SK-N-DZ (cell line): ENCODE results near the gene PLXNC1.

Experiments
- DNase-seq: peaks from one replicate; pipeline ENCODE4 v3.0.0-alpha.2; 2015; ENCODE audit warnings: low spot score

PLXNC1 gene

DNA sequence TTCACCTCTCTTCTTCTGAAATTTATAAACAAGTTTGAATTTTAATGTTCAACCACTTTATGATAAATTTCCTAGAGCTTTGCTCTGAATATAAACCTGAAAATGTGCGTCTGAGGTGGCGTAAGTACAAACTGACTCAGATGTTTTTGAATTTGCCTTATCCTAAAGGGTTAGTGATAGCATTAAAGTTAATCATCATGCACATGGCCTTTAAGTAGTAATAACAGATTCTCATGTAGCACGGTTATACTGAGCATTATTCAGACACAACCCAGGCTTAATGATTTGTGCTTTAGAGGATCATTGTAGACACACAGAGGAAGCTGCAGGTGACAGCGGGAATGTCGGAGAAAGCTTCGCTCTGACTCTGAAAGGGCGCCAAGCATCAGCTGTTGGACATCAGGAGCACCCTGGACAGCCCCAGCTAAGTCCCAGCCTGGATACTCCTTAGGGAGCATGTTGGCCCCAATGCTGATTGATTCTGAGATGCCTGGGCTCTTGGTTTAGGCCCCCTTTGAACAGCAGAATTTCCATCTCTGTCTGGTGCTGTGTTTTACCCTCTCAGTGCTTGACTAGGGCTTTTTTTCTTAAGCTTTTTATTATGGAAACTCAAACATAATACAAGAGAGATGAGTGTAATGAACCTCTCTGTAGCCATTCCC, 91.1 kb downstream of the PLXNC1 start:
- DNase-seq, result no peak

DNA sequence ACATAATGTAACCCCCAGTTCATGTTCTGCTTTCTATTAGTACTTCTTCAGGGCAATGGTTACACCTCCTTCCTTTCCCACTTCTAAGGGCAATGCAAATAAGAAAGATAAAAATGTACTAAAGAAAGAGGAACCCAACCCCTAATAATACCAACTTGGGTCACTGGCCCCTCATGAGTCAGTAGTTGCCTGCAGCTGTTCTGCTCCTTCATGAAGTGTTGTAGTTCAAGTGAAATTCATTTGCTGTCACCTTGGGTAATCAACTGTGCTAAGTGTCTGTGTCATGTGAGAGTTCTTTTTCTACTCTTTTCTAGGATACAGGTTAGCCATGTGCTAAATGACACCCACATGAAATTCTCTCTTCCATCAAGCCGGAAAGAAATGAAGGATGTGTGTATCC, 91.8 kb downstream of the PLXNC1 start:
- DNase-seq, result no peak

DNA sequence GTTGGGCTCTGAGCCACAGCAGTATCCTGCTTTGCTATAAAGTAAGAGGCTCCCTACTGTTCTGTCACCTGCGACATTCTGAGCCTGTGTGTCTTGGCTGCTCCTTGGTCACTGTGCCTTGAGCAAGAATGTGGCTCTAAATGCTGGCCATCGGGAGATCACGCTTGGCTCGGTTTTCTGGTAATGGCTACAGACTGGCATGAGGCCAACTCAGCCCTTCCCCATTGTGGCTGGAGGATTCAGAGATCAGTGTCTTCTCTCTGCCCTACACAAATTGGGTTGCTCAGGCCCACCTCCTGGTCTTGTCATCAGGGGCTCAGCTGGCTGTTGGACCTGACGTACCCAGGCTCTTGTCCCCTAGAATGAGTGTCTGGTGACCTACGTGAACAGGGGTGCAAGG, 94.5 kb downstream of the PLXNC1 start:
- no peak for DNase-seq

DNA sequence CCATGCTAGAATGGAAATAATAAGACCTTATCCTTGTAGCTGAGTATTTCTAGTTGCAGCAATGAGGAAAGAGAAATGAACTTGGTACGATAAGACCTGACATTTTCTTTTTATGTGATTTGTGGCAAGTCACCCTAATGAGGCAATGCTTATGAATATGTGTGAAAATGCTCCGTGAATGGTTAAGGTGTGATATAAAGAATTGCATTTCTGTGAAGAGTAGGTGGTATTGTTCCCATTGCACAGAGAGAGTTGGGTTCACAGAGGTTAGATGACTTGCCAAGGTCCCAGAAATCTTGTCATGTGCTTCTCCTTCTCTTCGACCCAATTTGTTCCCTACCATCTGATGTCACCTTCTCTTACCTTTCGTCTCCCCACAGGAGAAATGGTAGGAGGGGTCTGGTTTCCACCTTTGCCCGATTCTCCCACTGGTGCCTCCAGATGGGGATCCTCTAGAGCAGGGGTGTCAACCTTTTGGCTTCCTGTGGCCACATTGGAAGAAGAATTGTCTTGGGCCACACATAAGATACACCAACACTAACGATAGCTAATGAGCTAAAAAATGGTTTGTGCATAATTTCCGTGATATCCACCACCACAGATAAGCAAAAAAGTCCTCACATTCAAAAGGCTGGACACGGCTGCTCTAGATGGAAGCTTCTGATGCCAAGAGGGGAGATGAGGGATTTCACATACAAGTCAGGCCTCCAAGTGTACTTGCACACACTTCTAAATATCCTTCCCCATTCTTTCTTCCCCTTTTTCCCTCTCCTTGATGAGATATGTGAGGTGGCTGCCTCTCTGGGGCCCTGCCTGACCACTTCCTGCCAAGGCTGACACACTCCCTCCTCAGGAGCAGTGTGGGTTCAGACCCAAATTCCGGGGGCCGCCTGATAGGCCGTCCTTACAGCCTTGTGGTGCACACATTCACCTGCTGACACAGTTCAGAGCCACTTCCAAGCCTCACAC, 96.1 kb downstream of the PLXNC1 start:
- DNase-seq, result no peak

DNA sequence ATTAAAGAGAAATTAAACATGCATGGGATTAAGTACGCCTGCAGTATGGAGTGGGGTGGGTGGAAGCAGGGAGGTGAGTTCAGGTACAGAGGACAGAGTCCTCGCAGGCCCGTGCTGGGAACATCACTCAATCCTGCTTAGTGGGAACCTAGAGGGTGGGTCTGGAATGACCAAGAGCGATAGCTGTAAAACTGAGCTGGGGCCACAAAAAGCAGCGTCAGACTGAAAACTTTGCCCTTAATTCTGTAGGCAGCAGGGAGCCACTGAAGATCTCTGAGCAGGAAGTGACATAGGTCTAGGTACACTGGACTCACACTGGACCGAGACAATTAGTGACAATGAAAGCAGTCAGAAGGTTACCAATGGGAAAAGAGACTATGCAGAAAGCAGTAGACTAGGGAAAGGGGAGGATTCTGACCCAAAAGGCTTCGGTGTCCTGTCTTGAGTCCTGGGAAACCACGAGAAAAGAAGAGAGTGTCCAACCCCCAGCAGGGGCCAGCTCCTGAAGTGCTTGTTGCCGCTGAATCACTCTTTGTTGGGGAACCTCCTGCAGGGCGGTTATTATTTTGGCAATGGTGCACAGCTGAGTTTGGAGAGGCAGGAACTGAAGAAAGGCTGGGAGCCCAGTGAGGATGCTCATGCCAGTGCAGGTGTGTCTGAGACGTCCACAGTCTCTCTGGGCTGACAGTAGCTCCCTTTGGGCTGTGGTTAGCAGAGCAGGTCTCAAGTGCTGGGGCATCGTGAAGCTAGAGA, 97.4 kb downstream of the PLXNC1 start:
- DNase-seq, result no peak

DNA sequence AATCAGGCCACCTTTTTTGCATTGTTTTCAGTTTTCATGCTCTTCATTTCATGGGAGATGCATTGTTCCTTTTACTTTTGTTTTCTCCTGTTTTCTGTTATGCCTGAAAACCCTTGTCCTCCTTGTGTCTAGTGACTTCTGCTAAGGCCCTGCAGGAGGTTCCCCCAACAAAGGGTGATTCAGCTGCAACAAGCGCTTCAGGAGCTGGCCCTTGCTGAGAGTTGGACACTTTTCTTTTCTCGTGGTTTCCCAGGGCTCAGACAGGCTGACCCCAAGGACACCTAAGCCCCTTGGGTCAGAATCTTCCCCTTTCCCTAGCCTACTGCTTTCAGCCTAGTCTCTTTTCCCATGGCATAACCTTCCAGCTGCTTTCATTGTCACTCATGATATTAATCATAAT, 98.9 kb downstream of the PLXNC1 start:
- no peak for DNase-seq

DNA sequence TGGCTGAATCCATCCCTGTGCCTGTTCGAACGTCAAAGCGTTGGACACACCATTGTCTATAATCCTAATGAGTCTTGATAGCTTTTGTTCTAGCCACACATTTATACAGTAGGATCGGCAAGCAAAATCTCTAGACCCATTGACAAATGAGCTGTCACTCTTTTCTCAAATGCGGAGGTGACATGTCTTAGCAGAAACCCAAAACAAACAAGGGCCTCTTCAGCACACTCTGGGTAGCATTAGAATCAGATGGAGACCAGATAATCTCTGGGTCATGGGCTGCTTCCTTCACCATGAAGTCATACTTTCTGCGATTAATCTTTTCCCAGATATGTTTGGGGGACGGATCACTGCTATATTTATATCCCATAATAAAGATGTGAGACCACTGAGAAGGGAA, 100.2 kb downstream of the PLXNC1 start:
- no peak for DNase-seq

DNA sequence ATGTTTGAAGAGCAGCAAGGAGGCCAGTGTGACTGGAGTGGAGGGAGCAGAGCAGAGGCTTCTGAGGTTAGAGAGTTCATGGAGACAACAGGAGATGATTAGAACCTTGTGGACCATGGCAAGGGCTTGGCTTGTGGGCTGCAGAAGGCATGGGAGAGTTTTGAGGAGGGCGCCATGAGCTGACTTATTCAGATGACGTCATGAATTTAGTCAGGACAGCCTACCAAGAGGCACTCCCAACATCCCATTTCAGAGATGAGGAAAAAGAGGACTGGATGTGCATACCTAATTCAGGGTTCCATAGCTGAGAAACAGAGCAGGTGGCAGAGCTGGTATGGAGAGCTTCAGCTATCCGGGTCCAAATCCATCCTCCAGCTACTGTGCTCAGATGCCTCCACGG, 101.8 kb downstream of the PLXNC1 start:
- DNase-seq, result no peak

DNA sequence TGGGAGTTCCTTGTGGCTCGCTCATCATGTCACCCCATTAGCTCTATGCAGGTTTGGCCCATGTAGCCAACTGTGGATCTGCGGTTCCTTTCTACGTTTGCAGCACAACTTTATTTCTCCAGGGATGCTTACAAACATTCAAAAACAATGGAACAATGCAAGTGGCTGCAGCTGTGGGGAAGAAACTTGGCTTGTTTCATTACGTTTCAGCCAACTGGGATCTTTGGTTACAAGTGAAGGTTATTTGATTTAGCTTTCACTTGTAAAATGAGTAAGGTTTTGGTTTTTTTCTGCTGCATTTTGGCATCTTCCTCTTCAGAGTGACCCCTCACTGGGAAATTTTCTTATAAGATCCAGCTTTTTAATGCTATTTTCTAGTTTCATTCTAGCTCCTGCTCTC, 105.9 kb downstream of the PLXNC1 start:
- DNase-seq, result no peak

DNA sequence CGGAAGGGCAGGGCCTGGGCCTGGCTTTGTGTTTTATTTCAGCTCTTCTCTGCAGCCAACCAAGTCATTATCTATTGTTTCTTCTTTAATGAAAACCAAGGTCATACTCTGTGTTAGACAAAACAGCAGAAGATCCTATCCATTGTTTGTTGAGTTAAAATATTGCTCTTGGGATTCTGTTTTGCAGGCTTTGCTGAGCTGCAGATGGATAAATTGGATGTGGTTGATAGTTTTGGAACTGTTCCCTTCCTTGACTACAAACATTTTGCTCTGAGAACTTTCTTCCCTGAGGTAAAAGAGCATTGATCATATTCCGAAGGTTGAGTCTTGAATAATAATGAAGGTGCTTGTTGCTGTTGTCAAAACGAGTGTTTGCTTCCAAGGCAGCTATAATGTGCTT, 106.6 kb downstream of the PLXNC1 start:
- DNase-seq, result no peak

DNA sequence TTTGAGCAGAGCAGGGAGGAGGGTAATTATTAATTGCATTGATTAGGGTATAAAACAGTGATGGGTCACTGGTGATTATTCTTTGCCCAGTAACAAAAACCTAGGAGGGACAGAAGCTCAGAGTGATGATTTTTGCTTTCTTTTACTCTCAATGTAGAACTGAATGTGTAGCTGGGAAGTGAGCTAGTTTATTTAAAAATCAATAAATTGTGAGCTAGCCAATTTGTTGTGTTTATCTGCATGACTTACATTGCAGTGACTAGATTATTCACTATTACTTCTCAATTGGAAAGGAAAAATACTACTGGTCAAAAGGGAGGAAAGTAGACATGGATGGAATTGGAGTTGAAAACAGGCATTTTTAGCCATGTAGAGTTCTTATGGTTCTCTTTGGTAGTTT, 107.1 kb downstream of the PLXNC1 start:
- no peak for DNase-seq

DNA sequence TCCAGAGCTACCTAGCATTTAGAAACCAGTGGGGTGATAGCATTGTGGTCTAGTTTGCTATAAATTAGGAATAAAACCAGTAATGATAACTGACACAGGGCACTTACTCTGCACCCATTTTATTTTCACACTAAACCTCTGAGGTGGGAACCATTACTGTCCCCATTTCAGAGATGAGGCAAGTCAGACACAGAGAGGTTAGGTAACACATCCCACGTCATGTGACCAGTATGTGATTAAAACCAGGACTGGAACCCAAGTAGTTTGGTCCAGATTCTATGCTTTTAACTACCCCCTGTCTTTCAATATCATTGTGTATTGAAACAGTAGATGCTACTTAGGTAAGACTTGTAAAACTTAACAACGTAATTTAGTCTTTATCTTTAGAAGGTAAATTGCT, 110.2 kb downstream of the PLXNC1 start:
- DNase-seq, result no peak

DNA sequence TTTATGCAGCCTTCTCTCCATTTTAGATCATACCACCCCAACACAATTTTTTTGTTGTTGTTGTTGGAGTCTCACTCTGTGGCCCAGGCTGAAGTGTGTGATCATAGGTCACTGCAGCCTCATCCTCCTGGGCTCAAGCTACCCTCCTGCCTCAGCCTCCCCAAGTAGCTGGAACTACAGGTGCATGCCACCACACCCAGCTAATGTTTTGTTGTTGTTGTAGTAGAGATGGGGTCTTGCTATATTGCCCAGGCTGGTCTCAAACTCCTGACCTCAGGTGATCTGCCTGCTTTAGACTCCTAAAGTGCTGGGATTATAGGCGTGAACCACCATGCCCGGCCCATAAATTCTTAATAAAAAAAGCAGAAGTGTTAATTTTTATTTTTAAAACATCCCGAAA, 111.6 kb downstream of the PLXNC1 start:
- no peak for DNase-seq

DNA sequence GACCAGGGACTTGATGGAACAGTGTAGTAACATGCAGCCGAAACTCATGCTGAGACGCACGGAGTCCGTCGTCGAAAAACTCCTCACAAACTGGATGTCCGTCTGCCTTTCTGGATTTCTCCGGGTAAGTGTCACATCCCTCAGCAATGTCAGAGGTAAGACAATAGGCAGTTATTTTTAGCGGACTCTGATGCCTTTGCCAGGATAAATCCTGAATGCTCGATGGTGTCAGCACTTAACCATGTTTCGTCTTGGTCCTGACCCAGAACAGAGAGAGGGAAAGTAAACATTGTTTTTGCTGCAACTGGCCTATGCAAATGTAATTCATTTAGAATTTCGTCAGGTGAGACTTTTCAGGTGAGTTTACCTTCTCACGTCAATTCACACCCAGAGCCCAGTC, 112.3 kb downstream of the PLXNC1 start:
- DNase-seq, result no peak

DNA sequence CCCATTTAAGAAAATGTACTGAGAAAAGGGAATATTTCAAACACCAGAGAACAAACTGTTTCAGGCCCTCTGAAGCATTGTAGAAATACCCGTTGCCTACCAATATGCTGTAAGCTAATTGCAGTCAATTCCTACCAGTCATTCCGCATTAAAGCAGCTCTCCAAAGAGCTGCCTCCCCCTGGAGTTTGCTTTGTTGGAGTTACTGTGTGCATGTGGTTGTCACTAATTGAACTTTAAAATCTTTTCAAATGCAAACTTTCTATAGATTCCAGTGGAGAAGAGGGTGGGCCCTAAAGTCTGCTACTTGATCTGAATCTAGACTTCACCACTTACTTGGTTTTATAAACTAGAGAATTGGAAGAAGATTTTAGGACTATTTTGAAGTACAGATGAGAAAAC, 112.7 kb downstream of the PLXNC1 start:
- DNase-seq, result no peak

DNA sequence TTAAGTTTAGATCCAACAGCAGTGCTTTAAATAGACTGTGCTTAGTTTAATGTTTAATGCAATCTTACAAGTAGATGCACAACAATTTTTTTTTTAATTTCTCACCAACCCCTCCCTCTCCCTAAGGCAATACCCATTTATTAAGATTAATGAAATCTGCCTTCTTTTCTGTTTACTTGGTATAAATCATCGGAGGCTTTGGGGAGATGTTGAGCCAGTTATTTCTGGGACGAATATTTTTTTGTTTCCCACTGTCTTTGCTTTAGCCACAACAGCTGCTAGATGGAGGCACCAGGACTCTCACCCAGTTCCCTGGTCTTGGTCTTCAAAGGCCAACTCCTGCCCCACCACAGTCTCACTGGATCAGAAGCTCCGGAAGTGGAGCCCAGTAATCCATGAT, 113.4 kb downstream of the PLXNC1 start:
- no peak for DNase-seq

DNA sequence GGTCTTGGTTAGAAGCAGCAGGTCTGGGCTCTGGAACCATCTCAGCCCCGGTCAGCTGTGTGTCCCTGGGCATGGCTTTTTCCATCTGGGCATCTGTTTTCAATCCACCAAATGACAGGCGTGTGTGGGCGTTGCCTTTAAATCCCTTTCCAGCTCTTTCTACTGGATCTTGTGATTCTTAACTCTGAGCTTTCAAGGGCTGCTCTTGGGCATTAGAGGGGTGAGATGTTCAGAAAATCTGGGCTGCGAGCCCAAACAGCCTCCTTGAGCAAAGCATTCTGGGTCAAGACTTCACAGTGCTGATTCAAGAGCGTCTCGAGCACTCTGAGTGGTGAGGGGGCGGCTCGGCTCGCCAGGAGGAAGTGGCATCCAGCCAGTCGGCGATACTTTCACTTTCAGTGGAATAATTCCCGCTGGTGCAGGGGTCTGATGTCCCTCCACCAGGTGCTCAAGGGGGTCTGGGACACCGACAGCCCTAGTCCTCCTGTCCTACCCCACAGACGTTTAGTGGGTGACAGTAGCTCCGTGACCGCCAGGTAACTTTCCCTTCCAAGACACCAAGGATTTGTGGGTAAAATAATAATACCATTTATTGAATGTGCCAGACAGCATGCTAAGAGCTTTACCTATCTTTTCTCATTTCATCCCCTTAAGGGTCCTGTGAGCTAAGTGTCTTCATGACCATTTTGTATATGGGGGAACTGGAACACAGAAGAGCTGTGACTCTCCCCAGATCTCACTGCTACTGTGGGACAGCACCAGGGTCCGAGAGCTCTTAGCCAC, 114.0 kb downstream of the PLXNC1 start:
- DNase-seq, result peak; percentile 78

DNA sequence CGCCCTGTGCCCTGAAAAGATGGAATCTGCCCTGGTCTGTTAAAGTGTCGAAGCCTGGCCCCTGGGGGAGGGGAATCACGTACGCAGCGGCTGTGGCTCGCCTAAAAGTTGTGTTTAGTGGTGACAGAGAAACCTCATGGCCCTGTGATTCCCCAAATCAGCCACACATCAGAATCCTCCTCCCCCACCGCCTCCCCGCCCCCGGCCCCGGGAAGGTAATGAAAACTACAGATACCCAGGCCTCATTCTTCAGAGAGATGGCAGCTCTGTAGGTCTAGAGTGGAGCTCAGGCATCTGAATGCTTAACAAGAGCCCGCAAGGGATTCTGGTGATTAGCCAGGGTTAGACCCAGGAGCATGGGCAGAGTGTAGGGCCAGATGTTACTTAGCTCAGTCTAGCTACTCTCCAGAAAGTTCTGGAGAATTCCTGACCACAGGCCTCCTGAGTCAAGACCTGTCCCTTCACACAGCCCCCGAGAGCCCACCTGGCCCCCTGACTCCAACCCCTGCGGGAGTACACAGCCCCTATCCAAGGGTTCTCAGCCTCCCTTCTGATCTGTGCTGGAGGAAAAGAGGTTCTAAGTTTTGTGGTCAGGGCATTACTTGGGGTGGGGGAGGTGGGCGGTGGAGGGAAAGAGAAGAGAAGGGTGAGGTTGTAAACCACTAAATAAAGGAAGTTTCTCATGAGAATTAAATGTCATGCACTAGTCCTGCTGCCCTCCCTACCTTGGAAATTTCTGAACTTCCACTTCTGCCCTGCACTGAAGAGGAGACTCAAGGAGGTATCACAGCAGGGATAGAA, 114.8 kb downstream of the PLXNC1 start:
- DNase-seq, result no peak

DNA sequence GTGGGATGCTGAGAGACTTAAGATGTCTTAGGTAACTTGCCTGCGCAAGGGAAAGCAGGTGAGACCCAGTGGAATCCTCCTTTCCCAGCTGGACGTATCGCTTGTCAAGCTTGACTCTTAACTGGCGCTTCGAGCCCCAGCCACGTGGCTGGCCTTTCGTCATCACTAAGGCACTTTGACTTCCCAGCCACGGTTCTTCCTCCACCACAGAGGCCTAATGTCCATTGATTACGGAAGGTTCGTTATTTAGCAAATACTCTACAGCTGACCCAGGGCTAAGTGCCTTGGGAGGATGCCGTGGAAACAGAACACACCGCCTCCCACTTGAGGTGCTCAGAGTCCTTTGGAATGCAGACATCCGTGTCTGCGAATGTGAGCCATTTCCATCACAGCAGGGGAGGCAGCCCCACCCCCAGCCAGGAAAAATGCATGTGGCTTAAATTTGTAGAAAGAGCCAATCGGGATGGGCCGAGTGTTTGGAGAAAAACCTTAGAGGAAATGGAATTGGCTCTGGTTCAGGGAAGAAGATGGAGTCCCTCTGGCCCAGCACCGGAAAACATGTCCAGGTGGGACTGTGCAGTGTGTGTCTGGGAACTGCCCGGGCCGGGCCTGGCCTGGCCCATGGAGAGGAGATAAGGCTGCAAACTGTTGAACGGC, 115.7 kb downstream of the PLXNC1 start:
- no peak for DNase-seq
